Right lobe of liver (tissue), 4 donors: ENCODE measurements around the gene AREG.

Experiments used
- POLR2A ChIP-seq: fragments of 450-650 bp; IDR thresholded peaks from one replicate; pipeline ENCODE4 v1.6.1; 2017; ENCODE audit warnings: antibody characterized with exemption, mild to moderate bottlenecking
- TF ChIP-seq, protein P1 (sequence below), 4 donors: fragments of 200-600 bp in 3 of 4; fragments of 450-650 bp in 1 of 4; IDR thresholded peaks; one replicate each; pipeline versions ENCODE4 v1.5.1 to v1.8.0; 2016 to 2022; ENCODE audit warnings: antibody characterized with exemption in 4 of 4, mild to moderate bottlenecking in 2 of 4
- donor health status: DM: no; HTN: no; CAD: no.
- donor health status: DM: no; HTN: no; CAD: no.
- donor health status: DM: no; HTN: yes; CAD: no.

- TF ChIP-seq, protein P1, sequence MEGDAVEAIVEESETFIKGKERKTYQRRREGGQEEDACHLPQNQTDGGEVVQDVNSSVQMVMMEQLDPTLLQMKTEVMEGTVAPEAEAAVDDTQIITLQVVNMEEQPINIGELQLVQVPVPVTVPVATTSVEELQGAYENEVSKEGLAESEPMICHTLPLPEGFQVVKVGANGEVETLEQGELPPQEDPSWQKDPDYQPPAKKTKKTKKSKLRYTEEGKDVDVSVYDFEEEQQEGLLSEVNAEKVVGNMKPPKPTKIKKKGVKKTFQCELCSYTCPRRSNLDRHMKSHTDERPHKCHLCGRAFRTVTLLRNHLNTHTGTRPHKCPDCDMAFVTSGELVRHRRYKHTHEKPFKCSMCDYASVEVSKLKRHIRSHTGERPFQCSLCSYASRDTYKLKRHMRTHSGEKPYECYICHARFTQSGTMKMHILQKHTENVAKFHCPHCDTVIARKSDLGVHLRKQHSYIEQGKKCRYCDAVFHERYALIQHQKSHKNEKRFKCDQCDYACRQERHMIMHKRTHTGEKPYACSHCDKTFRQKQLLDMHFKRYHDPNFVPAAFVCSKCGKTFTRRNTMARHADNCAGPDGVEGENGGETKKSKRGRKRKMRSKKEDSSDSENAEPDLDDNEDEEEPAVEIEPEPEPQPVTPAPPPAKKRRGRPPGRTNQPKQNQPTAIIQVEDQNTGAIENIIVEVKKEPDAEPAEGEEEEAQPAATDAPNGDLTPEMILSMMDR (IDR thresholded peaks at IDR 0.05), result no peak
- no peak for TF ChIP-seq POLR2A
Observed at GRCh38 chr4:74424111-74424510, 20.8 kb upstream of the AREG start.
